HCT116 (cell line): Measurements from ENCODE around the gene PPM1H.

Experiments
- CBX3 ChIP-seq: IDR thresholded peaks from 2 replicates; pipeline ENCODE4 v1.6.1; 2012; ENCODE audit warnings: low read depth
- EZH2 ChIP-seq: fragments of 200-600 bp; sonication (generic); IDR thresholded peaks from 2 replicates; pipeline ENCODE4 v1.6.1; 2017; ENCODE audit warnings: antibody characterized with exemption, mixed run types
- EZH2phosphoT487 ChIP-seq: fragments of 200-600 bp; IDR thresholded peaks from 2 replicates; pipeline ENCODE4 v1.6.1; 2018; ENCODE audit warnings: antibody characterized with exemption, borderline replicate concordance
- JUND ChIP-seq: IDR thresholded peaks from 2 replicates; pipeline ENCODE4 v1.6.1; 2012
- MAX ChIP-seq: IDR thresholded peaks from 2 replicates; pipeline ENCODE4 v1.6.1; 2012
- POLR2A ChIP-seq: IDR thresholded peaks from 2 replicates; pipeline ENCODE4 v1.7.0; 2011; ENCODE audit warnings: borderline replicate concordance; ENCODE audit not compliant: insufficient read depth, insufficient read length; ENCODE audit errors: extremely low read depth
- POLR2AphosphoS5 ChIP-seq: IDR thresholded peaks from 2 replicates; pipeline ENCODE4 v1.6.1; 2011; ENCODE audit warnings: mild to moderate bottlenecking, low read depth, low read length, moderate library complexity
- RAD21 ChIP-seq: IDR thresholded peaks from 2 replicates; pipeline ENCODE4 v1.6.1; 2012; ENCODE audit warnings: low read depth, mild to moderate bottlenecking
- REST ChIP-seq: IDR thresholded peaks from 2 replicates; pipeline ENCODE4 v1.6.1; 2012; ENCODE audit warnings: low read depth
- SIN3A ChIP-seq: IDR thresholded peaks from 2 replicates; pipeline ENCODE4 v1.6.1; 2012; ENCODE audit warnings: low read depth
- SP1 ChIP-seq: IDR thresholded peaks from 2 replicates; pipeline ENCODE4 v1.6.1; 2012; ENCODE audit warnings: low read depth
- SRF ChIP-seq: IDR thresholded peaks from 2 replicates; pipeline ENCODE4 v1.6.1; 2012; ENCODE audit warnings: low read depth
- YY1 ChIP-seq: IDR thresholded peaks from 2 replicates; pipeline ENCODE4 v1.6.1; 2011; ENCODE audit warnings: low read length, low read depth, moderate library complexity, mild to moderate bottlenecking; ENCODE audit not compliant: insufficient replicate concordance; ENCODE audit errors: extremely low read depth
- TF ChIP-seq, protein P1 (sequence below), 3 experiments: fragments of 200-600 bp in 1 of 3; sonication (generic) in 1 of 3; IDR thresholded peaks in 2 of 3; conservative IDR thresholded peaks in 1 of 3; 2 replicates each; pipeline ENCODE4 v1.5.1; 2012 to 2017; ENCODE audit warnings: low read depth in 2 of 3, low read length in 2 of 3, antibody characterized with exemption in 1 of 3, borderline replicate concordance in 1 of 3, control low read depth in 1 of 3, mild to moderate bottlenecking in 1 of 3, mixed read lengths in 1 of 3, mixed run types in 1 of 3, moderate library complexity in 1 of 3; ENCODE audit not compliant: insufficient read depth in 1 of 3

DNA sequence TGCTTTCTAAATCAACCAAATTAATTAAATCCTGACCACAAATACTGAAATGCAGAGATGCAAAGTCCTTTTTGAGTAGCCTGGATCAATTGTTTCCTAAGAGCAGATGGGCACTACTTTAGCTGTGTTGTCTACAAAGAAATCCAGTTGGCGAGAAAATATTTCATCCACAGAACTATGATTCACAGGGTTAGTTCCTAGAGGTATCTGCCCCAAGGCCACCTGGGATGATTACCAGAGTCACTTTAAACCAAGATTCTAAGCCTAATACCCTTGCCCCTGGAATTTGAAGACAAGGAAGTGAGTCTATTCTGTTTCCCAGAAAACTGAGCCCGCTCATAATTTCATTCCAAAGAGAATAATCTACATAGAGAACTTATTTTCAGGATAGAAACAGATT lies 198.4 kb downstream of the PPM1H start:
- TF ChIP-seq EZH2 (no peak), SIN3A (no peak), POLR2AphosphoS5 (no peak), RAD21 (no peak), POLR2A (no peak), REST (no peak), JUND (no peak), CBX3 (no peak), SRF (no peak), SP1 (no peak), EZH2phosphoT487 (no peak), YY1 (no peak), MAX (no peak)
- TF ChIP-seq, protein P1, sequence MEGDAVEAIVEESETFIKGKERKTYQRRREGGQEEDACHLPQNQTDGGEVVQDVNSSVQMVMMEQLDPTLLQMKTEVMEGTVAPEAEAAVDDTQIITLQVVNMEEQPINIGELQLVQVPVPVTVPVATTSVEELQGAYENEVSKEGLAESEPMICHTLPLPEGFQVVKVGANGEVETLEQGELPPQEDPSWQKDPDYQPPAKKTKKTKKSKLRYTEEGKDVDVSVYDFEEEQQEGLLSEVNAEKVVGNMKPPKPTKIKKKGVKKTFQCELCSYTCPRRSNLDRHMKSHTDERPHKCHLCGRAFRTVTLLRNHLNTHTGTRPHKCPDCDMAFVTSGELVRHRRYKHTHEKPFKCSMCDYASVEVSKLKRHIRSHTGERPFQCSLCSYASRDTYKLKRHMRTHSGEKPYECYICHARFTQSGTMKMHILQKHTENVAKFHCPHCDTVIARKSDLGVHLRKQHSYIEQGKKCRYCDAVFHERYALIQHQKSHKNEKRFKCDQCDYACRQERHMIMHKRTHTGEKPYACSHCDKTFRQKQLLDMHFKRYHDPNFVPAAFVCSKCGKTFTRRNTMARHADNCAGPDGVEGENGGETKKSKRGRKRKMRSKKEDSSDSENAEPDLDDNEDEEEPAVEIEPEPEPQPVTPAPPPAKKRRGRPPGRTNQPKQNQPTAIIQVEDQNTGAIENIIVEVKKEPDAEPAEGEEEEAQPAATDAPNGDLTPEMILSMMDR (IDR thresholded peaks at IDR 0.05 in 2 of 3, conservative IDR thresholded peaks at IDR 0.05 in 1 of 3; ENCODE audit: borderline replicate concordance in 1 of 3, insufficient read depth in 1 of 3, low read depth in 2 of 3, low read length in 2 of 3), result no peak
